Measurements from ENCODE around the gene DTNBP1.
"Not testable (repeated sequence)": the region's sequence is repeated elsewhere in the genome, so short reads cannot be mapped to it uniquely, and the experiment has no call there.

Gene DTNBP1

DNA sequence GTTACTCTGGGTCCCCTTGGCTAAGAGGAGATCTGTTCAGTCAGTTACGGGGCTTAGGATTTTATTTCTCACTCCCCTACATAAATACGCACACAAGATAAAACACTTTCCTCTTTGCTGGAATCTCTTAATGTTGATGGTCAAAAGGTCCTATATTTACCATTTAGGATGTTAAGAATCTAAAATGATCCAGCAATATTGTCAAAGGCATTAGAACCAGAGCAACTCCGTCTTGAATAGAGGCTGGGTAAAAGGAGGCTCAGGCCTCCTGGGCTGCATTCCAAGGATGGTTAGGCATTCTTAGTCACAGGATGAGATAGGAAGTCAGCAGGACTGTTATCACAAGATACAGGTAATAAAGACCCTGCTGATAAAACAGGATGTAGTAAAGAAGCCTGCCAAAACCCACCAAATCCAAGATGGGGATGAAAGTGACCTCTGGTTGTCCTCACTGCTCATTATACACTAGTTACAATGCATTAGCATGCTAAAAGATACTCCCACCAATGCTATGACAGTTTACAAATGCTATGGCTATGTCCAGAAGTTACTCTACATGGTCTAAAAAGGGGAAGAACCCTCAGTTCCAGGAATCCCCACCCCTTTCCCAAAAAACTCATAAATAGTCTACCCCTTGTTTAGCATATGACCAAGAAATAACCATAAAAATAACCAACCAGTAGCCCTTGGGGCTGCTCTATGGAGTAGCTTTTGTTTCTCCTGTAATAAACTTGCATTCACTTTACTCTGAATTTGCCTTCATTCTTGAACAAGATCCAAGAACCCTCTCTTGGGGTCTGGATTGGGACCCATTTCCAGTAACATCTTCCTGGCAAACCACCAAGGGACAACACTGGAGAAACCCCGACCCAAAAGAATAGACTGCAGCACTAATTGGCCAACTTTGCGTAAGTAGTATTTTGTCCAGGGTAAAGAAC lies 107.5 kb downstream of the DTNBP1 start:
- no peak for DNase-seq

DNA sequence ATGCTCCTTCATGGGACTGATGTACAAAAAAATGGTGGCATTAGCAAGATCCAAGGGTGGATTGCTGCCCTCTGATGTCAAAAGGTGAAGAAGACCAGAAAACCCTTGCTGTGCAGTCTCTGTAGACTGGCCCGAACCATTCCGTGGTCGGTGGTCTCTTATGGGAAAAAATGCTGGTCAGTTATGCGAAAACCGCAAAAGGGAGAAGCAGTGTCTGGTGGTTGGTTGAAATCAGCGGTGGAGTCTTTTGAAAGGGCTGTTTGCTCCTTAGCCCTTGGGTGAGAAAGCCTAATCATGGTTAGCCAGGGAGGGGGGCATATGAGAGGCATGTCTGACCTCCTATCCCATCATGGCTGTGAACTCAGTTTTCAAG lies 108.1 kb downstream of the DTNBP1 start:
- DNase-seq, result no peak

- no peak for DNase-seq
These were observed 109.0 kb downstream of the DTNBP1 start for GRCh38 chr6:15553736-15554294.

GRCh38 chr6:15553031-15553430 lies 109.8 kb downstream of the DTNBP1 start:
- DNase-seq, result no peak

DNA sequence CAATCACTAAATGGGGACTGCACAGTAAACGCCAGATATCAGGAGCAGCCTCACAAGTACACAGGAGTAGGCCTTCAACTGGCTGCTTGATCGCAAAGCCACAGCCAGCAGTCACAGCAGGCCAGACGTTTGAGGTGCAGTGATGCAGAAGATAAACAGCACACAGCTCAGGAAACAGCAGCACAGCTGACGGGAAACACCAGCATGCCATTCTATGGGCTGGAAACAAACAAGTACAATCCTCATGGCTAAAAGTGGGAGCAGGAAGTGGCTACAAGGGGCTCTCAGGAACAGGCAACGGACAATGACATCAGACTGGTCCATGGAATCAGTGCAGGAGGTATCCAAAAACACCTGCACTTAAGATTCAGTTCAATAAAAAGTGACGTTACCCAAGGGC lies 111.0 kb downstream of the DTNBP1 start:
- DNase-seq, result no peak

DNA sequence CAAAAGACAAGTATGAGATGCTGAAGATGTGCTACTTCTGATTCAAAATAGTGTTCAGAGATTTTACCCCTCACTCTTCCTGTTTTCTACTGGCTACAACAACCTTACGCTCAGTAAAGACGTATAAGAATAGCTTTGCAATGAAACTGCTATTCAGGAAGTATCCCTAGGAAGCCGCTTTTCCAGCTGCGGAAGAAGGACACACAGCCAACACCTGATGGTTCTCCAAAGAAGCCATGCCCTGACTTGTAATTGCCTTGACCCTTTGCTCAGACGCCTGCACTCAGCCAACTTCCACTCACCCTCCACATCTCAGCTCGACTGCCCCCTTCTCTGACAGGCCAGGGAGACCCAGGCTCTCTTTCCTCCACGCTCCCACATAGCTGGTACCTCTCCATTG lies 111.6 kb downstream of the DTNBP1 start:
- no peak for DNase-seq

DNA sequence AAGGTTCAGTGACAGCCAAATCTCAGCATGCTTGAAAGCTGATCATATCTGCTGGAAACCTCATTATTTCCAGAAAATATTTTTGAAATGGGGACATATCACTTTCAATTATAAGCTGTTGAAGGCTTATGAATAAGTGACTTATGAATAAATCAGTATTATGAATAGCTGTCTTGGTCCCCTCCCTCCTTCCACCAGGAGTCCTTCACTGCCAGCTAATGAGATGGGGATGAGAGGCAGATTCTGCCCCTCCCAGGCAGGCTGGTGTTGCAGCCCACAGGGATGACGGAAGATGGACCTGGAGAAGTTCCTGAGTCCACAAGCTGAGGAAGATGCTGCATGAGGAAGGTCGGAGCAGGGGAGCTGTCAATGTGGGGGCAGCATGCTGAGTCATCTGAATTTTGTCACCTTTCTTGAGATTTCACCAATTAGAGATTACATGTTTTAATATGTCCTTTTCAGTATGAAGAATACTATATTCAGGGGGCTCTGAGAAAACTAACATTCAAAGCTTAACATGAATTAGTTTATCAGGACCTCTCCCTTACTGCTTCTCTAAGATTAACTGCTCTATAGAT lies 112.2 kb downstream of the DTNBP1 start:
- no peak for DNase-seq

- no peak for DNase-seq
These were observed 113.5 kb downstream of the DTNBP1 start for GRCh38 chr6:15549371-15549770.

DNA sequence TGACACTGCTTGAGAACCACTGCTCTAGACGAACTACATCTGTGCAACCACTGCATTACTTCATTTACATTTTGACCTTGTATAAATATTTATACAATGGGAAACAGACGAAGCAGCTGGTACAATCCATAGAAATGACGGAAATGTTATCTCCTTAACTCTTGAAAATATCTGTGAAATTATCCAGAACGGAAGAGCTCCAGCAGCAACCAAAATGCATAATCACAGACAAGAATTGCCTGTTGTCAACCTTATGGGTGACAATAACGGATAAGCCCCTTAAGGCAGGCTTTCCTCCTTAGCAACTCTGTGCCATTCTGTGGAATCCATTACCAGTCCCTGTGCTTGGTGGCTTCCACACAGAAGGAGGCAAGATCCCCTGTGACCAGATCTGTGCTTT lies 115.4 kb downstream of the DTNBP1 start:
- DNase-seq, result no peak

DNA sequence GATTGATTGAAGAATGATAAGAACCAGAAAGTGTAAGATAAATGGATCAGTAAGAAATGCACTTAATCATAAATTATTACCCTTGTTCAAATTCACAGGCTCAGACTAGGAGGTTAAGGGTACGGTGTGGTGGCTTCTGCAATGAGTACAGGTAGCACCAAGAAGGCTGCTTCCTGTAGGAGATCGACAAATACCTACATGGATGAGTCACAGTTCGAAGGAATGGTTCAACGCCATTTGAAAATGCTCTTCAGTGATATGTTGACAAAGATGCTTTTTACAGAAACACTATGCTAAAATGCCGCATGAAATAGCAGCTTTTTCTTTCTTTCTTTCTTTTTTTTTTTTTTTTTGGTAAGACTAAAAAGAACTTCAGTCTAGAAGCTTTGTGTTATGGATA lies 116.2 kb downstream of the DTNBP1 start:
- no peak for DNase-seq

- DNase-seq, result no peak
These were observed 118.4 kb downstream of the DTNBP1 start for GRCh38 chr6:15544321-15544900.

DNA sequence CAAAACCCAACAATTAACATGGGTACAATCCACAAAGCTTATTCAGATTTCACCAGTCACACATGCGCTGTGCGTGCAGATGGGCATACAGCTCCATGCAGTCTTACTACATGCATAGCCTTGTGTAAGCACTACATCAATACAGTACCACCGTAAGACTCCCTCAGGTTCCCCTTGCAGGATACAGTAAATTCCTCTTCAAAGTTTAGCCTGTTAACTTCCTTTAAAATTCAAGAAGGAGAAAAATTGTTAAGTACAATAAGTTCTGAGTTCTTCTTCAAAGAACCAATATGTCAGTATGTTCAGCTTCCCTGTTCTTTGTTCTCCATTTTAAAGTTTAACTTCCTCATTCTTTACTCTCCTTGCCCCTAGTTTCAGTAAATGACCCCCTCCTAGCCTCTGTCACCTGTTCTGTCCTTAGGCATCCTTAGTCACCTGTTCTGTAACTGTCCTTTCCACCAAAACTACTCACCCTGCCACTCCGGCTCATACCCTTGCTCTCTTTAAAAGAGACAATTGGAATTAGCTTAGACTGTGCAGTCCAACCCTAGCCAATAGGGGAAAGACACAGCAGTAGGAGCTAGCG lies 119.4 kb downstream of the DTNBP1 start:
- DNase-seq, result not testable (repeated sequence)

DNA sequence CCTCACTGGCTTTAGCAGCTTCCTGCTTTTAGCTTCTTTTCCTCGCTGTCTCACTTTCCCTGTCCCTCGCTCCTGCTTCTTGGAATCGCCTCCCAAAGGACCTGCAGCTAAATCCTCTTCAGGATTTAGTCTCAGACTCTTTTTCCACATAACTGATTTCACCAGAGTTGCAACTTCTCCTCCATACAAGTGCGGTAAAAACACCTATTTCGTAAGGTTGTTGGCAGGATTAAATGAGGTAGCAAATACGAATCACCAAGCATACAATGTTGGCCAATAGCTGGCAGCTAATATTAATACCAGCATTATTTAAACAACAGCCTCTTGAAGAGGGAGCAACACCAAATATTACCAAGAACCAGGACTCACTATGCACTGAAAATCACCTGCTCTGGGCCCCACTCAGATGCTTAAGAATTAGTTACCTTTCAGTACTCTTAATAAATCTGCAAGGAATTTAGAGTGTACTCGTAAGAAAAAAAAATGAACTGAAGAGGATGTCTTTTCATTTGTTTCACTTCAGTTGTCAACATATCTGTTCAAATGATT lies 123.0 kb downstream of the DTNBP1 start:
- no peak for DNase-seq

- DNase-seq, result no peak
These were observed 123.9 kb downstream of the DTNBP1 start for GRCh38 chr6:15538766-15539495.

DNA sequence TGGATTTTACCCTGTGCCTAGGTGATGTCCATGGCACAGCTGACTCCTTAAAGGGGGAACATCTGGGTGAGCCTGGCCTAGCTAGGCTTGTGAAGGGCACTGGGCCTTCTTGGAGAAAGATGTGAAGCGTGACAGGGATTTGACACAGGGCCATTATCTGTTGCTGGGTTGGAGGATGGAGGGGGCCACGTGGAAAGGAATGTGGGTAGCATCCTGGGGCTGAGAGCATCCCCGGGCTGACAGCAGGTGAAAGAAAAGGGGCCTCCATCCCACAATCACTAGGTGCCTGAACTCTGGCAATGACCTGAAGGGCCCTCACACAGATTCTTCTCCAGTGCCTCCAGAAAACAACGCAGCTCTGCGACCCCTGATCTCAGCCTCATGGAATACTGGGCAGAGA lies 124.7 kb downstream of the DTNBP1 start:
- DNase-seq, result no peak

- DNase-seq, result no peak
These were observed 126.5 kb downstream of the DTNBP1 start for GRCh38 chr6:15536198-15536955.

- DNase-seq, result no peak
These were observed 127.2 kb downstream of the DTNBP1 start for GRCh38 chr6:15535495-15536197.

DNA sequence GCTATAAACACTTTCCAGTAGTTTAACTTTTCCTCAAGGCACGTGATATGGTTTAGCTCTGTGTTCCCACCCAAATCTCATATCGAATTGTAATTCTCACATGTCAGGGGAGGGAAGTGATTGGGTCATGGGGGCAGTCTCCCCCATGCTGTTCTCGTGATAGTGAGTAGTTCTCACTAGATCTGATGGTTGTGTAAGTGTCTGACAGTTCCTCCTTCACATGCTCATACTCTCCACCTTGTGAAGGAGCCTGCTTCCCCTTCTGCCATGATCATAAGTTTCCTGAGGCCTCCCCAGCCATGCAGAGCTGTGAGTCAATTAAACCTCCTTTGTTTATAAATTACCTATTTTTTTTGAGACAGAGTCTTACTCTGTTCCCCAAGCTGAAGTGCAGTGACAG lies 127.9 kb downstream of the DTNBP1 start:
- no peak for DNase-seq

DNA sequence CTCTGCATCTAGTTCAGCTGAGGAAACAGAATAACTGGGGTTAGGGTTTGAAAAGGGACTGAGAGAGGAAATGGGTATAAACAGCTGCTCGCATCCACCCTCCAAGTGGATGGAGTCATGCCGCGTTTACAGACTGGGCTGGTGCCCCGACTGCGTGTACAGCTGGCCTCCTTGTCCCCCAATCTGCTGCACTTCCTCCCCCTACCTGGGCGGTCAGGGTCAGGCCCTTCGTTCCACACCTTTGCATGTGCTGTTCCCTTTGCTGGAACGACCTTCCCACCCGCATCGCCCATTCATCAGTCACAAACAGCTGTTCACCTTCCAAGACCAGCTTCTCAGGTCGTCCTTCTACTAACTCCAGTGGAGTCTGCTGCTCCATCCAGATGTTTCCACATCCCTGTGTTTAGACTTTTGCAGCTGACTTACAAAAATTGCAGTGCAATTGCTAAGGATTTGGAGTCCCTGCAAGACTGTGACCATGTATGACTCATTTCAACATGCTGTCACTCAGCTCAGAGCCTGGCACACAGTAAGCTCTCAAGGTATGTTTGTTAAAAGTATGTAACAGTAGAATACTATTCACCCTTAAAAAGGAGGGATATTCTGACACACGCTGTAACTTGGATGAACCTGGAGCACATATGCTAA lies 129.3 kb downstream of the DTNBP1 start:
- no peak for DNase-seq

GRCh38 chr6:15531973-15532372 lies 130.9 kb downstream of the DTNBP1 start:
- DNase-seq, result no peak

Data from activated T-cell treated with anti-CD3 and anti-CD28 coated beads, Interleukin-2, amount 50 U/mL, for 48 hours (primary cell).